ENCODE data around the gene PEG3.

DNA sequence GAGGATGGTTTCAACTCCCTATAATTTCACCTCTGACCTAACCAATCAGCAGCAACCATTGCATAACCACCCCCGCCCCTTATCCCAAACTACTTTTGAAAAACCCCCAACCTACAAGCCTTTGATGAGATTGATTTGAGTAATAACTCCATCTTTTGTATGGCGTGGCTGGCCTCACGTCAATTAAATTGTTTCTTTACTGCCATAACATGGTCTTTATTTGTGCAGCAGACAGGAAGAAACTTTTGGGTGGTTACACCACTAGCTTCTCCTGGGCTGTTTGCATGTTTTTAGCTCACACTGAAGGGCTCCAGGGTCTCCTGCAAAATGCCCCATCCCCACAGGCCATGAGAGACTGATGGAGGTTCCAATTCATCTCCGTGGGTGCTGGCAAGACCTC is 34.0 kb upstream of the PEG3 start:
- TF ChIP-seq, protein P1, sequence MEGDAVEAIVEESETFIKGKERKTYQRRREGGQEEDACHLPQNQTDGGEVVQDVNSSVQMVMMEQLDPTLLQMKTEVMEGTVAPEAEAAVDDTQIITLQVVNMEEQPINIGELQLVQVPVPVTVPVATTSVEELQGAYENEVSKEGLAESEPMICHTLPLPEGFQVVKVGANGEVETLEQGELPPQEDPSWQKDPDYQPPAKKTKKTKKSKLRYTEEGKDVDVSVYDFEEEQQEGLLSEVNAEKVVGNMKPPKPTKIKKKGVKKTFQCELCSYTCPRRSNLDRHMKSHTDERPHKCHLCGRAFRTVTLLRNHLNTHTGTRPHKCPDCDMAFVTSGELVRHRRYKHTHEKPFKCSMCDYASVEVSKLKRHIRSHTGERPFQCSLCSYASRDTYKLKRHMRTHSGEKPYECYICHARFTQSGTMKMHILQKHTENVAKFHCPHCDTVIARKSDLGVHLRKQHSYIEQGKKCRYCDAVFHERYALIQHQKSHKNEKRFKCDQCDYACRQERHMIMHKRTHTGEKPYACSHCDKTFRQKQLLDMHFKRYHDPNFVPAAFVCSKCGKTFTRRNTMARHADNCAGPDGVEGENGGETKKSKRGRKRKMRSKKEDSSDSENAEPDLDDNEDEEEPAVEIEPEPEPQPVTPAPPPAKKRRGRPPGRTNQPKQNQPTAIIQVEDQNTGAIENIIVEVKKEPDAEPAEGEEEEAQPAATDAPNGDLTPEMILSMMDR (IDR thresholded peaks at IDR 0.05): no peak
- no peak for TF ChIP-seq POLR2A (IDR thresholded peaks at IDR 0.05)

Measured in testis (tissue), 2 donors.